Dermis blood vessel endothelial cell (primary cell): ENCODE measurements around the gene GPR63. TPM values are rescaled to one million over a fixed set of nuclear protein-coding genes. Genes with fewer than 3 reads are reported as not detected.
"Not testable (repeated sequence)": the region's sequence is repeated elsewhere in the genome, so short reads cannot be mapped to it uniquely, and the experiment has no call there.

Experiments
- DNase-seq: peaks from one replicate; pipeline ENCODE4 v3.0.0; 2010
- total RNA-seq: library from RNA; depleted of rRNA; stranded (reverse); fragments of >200 nt; gene quantifications from 2 replicates; pipeline ENCODE4 v1.2.3, GENCODE V29; 2014

GPR63 gene, protein sequence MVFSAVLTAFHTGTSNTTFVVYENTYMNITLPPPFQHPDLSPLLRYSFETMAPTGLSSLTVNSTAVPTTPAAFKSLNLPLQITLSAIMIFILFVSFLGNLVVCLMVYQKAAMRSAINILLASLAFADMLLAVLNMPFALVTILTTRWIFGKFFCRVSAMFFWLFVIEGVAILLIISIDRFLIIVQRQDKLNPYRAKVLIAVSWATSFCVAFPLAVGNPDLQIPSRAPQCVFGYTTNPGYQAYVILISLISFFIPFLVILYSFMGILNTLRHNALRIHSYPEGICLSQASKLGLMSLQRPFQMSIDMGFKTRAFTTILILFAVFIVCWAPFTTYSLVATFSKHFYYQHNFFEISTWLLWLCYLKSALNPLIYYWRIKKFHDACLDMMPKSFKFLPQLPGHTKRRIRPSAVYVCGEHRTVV
- under 0.01 and 0.09 TPM in 2 replicates for total RNA-seq

DNA sequence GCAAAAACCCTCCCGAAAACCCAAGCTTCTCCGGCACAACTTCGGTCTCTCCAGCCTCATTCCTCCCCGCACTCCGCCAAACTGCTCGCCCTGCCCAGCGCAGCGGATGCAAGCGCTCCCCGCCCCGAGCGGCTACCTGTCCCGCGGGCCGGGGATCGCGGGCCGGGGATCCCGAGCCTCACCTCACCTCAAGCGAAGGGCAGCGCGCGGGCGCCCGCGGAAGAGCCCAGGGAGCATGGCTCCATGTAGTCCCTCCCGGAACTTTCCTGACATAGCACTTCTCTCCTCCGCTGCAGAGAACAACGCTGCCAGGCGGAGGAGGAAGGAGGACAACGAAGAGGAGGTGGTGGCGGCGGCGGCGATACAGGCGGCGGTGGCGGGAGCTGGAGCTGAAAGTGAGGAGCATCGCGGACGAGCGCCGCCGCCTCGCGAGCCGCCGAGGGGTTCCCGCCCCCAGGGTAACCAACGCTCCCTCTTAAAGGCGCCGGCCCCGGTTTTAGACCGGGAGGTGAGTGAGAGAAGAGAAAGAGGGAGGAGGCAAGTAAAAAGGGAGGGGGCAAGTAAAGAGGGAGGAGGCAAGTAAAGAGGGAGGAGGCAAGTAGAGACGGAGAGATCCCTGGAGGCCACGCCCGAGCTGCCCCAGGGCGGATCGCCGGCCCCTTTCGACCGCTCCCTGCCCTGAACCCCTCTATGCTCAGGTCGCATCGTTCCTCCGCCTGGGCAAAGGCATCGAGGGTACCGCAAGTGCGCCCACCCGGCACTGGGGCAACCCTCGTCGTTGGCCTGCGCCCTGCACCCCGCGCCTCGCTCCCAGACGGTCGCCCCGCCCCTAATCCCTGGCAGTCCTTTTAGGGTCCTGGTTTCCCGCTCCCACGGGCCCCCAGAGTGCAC, at the start of gene GPR63:
Gene GPR63, minus strand, starts transcription at position 397 of the 891 bp plus-strand sequence. CDS start 37,746 bp downstream, outside the sequence.
- DNase-seq = peak; percentile 37

DNA sequence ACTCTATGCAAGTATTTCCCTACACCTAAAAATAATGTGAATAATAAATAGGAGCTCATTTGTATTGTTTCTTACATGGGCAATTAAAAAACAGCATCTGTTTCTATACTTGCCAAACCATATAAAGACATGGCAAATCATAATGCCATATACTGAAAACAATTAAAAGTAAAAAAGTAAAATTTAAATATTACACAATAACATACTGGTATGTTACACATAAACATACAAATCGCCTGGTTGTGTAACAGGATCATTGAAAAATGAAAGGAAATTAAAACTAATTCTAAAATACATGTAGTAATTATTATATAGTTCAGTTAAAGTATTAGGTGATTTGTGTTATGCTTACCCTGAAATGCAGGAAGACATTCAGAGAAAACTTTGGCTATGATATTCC, 49.2 kb upstream of the GPR63 start:
- DNase-seq = no peak

DNA sequence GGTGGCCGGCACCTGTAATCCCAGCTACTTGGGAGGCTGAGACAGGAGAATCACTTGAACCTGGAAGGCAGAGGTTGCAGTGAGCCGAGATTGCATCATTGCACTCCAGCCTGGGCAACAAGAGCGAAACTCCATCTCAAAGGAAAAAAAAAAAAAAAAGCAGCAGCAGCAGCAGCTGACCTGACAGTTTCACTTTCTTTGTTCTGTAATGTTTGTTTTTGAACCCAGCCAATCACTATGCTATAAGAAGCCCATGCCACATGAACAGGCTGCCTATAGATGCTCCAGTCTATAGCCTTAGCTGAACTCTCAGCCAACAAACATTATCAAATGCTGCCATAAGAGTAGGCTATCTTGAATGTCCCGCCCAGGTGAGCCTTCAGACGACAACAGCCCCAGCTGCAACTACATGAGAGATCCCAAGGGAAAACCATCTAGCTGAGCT, 47.9 kb upstream of the GPR63 start:
- DNase-seq = not testable (repeated sequence)

DNA sequence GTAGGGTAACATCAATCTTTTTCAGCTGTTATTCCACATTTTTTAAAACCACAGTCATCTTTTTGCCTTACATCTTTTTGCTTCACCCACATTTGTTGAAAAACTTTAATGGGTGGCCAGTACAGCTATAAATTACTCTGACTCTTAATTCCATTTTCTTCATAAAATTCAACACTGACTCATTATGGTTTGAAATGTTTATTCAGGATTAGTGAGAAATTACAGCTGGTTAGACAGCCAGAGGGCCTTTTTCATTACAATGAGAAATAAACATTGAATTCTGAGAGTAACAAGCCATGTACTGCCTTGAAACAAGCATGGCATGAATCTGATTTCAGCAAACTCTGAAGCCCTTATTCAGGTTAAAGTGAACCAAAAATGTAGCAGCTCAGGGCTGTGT, 40.9 kb upstream of the GPR63 start:
- DNase-seq = no peak

DNA sequence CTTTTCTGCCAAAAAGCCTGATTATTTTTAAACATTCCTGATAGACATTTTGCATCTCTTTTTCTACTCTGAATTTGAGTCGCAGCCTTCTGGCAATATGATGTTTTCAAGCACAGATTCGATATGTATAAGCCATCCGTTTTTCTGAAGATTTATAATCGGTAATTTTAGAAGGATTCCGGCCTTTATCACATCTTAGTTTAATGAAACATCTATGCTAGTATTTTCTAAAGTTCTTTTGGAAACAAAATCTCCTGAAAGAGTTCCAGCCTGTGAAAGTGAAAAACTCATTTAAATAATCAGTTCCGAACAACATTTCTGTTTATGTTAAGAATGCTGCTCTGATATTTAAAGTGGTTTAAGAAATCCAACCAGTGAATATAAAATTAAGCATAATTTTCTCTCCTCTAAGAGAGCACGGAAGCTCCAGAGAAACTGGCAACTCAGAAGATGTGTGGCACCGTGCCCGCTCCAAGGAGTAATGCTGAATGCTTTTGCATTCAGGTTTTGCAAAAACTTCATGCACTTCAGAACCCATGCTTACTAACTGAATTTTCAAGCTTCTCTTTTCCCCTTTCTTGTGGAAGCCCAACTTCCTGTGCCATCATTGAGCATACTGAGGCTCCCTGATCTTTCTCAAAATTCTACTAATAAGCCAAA, 39.7 kb upstream of the GPR63 start:
- DNase-seq = no peak

DNA sequence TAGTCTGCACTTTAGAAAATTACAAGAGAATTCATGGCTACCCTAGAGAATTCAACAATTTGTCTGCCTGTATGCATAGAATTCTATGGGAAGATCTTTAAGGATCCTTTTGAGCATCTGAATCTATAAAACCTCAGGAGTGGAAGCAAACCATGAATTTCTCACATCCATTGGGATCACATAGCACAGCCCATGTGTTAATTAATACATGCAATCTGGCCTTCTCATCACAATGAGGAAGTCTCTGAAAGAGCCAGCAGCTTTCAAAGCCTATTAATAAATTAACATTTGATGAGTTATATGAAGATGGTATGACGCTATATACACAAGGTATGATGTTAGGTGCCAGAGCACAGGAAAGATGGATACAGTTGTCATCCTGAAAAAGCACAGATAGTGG, 35.7 kb upstream of the GPR63 start:
- no peak for DNase-seq

DNA sequence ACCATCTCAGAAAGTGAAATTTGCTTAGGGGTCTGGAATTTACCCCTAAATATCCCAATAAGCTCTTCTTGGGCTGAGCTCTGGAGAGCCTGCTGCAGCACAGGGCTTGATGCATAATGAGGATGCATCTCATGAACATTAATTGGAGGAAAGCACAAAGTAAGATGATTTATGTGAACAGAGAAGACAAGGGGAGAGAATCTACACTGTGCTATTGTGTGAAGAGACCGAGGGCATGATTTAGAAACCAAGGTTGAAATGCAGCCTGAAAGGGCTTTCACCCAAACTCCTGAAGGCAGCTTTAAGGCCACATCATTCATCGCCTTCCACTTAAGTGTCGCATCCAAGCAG, 27.8 kb upstream of the GPR63 start:
- no peak for DNase-seq

DNA sequence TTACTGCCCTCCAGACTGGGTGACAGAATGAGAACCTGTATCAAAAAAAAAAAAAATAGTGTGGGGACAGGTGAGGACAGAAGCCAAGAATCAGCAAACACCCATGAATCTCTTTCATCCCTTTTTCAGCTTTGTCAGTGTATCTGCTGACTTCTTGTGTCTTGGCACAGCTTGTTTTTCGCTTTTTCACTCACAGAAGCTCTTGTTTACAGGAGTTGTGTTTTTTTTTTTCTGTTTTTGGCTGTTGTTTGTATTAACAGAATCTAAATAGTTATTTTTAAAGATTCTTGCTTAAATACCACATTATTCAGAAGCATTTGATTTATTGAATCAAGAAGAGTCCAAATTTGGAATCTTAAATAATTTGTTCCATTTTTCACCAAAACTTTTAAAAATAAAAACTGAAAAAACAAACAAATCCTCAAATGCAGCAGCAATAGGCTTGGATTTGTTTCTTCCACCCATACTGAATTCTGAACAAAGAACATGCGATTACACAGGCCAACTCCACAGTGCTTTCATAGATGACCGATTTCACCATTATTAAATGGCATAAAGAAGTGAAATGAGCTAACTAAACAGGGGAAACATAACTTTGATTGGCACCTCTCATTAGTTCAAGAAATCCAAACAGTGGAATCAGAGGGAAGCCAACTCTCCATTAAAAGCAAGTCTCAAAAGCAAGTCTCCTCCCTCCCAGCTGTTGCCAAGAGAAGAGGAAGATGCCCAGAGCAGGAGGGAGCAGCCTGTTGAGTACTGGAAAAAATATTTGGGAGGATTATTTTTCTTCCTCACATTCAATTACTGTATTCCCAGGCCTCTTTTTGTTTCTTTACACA, 27.2 kb upstream of the GPR63 start:
- no peak for DNase-seq

DNA sequence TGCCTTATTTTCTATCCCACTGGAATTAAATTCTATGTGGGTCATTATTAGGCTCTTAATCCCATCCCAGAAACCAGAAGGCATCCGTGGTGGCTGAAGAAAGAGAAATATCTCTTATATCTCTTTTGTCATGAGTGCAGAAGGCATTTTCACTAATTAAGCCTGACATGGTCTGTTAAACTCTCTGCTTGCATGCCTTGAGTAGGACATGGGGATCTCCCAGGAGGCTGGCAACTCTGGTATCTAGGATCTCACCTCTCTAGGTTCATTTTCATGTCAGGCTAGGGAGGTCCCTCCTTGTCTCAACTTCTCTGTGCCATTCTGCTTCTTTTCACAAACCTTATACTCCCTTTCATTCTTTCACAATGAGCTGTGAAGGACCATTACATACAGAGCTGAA, 25.3 kb upstream of the GPR63 start:
- no peak for DNase-seq

DNA sequence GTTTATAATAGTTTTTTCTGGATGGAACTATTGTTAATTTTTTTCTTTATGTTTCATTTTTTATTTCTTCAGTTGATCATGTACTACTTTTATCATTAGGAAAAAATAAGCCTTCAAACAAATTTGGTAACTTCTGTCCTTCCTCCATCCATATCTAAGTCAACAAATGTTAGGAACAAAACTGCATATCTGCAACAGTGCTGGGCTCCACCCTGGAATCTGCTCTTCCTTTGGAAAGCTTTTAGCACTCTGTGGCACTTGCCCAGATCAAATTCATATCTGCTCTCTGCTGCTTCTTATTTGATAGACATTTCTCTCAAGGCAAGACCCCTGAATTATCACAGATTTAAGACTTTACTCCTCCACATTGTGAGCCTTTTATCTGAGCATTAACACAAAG, 24.3 kb upstream of the GPR63 start:
- no peak for DNase-seq

DNA sequence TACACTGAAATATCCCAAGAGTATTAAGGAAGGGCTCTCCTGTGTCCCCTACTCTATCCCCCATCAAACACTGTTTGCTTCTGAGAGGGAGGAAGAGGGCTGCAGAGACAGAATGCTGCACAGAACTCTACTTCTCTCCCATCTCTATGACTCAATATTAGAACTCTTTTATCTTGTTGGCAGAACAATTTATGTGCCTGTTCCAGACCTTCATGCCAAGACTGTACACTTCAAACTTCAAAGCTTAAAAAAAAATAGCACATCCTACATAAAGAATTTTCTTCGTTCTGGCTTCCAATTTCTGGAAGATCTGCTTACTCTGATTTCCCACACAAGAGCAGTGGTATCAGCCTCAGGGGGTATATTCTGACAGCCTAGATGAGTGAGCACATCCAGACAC, 19.6 kb upstream of the GPR63 start:
- no peak for DNase-seq

DNA sequence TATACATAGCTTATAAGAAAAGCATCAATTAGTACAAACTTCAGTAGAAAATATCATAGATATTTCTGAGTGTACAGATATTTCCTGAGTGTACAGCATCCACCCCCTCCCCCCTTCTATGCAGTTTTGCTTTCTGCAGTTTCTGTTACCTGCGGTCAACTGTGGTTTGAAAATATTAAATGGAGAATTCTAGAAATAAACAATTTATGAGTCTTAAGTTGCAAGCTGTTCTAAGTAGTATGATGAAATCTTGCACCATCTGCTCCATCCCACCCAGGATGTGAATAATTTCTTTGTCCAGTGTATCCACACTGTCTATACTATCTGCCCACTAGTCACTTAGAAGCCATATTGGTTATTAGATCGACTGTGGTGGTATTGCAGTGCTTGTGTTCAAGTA, 15.8 kb upstream of the GPR63 start:
- DNase-seq = no peak

DNA sequence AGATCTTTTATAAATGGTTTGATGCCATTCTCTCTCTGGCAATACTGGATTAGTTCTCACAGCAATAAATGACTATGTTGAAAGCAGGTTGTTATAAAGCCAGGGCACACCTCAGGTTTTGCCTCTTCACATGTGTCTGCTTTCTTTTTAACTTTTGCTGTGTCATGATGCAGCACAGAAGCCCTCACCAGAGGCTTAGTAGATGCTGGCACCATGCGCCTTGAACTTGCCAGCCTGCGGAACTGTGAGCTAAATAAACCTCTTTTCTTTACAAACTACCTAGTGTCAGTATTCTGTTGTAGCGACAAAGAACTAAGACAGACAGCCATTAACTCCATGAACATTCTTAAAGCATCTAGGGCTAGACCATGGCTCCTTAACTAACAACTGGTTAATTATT, 15.3 kb upstream of the GPR63 start:
- DNase-seq = no peak

DNA sequence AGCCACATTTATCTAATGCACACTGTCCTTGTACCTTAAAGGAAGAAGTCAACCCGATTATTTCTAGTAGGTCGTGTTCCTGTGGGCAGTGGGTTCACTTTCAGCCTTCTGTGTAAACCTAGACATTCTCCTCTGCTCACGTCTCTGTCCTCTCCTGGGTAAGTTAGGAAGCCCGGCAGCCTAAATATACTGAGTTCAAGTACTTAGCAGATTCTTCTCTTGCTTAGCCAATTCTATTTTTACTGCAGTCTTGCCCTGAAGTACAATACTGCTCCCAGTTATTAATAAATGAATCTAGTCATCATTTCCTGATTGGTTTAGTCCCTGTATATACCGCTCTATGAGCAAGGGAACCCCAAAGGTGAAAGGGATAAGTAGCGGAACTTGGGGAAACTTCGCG, 14.6 kb upstream of the GPR63 start:
- DNase-seq = no peak

DNA sequence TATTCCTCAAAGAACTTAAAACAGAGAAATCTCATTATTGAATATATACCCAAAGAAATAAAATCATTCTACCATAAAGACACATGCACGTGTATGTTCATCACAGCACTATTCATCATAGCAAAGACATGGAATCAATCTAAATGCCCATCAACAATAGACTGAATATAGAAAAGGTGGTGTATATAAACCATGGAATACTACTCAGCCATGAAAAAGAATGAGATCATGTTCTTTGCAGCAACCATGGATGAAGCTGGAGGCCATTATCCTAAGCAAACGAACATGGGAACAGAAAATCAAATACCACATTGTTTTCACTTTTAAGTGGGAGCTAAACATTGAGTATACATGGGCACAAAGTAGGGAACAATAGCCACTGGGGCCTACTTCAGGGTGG, 12.3 kb upstream of the GPR63 start:
- no peak for DNase-seq

DNA sequence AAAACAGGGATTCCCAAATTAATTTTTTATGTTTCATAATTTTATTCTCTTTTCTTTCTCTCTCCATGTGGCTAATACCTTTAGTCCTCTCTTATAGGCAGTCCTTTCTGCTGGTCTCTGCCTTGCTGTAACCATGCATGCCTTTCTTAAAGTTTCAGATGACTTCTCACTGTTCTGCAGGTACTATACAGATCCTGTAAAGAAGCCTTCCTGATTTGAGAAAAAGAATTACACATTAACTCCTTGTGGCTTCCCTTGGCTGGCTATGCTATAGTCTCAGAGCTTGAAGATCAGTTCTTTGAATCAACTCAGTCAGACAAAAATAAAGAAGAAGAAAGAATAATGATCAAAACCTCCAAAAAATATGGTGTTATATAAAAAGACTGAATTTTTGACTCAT, 7.3 kb upstream of the GPR63 start:
- no peak for DNase-seq

DNA sequence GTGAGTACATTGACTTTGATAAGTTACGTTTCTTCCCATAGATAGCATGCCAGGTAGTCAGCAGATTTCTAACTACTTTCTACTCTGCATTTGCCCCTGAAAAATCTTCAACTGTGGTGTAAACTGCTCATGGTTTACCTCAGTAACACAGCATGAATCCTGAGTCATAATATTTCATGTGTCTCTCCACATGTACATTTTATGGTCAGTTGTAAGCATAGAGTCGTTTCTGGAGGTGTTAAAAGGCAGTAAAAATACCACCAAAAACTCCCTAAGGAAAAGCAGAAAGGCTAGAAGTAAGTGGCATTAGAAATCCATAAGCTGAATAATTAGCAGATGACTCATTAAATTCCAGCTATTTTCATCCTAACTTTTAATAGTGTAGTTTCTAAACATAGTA, 4.1 kb upstream of the GPR63 start:
- DNase-seq = no peak

DNA sequence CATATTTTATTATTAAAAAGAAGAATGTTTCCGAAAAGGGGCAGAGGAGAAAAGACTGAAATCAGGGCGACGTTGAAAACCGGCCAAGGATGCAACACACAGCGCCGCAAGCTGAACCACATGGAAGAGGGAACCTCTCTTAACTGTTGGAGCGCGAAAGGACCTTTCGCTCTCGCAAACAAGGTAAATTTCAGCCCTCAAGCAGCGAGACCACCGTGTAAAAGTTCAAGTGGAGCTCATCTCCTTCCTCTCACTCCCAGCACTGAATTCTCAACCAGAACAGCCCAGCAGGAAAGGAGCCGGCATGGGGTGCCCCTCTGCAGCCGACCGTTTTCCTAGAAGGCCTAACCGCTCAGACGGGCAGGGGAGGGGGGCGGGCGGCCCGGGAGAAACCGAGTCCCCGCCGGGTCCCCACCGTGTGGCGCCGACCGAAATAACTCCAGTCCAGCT, 621 bp downstream of the GPR63 start:
- DNase-seq = peak; percentile 5

DNA sequence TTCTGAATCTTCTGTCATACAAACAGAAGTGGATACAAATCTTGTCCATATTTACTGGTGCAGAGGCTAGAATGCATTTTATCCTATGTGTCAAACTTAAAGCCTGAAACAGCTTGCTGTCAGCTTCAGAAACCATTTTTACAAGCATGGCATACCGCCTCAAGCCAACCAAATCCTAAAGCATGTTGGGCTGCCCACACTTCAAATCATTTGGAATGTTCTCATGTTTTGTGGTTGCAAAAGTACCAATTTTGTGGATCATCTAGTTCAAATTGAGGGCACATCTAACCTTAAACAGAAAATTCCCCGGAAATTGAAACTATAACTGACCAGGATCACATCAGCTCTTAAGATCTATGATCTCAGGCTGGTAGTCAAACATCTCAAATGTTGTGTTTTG, 3.2 kb downstream of the GPR63 start:
- DNase-seq = no peak

DNA sequence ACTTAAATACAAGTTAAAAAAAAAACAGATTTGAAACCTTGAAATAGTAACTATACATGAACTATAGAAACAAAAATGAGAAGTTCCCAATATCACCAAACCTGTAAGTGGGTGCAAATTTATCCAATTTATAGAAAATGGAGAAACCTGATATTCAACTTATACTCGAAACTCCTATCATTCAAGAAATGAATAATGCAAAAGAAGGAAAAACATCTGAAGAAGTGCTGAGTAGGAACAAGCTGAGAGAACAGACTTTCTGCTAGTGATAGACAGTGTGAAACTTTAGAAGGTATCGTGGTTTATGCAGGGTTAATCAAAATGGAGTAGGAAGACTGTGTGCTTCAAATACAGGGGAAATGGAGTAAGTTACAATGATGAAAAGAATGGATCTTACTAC, 4.5 kb downstream of the GPR63 start:
- DNase-seq = no peak

DNA sequence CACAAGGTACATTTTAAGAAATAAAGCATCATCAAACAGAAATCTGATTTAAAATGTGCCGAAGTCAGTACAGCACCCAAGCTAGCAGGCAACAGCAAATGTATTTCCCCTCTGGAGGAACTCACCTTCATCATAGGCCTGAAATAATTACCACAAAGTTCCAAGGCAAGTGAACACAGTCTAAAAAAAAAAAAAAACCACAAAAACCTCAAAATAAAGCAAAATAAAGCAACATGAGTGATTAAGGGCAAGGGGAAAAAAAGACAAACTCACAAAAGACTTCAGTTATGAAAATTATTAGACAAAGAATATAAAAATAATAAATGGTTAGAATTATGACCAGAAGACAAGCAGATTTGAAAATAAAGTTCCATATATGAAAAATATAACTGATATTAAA, 10.4 kb downstream of the GPR63 start:
- DNase-seq = no peak

DNA sequence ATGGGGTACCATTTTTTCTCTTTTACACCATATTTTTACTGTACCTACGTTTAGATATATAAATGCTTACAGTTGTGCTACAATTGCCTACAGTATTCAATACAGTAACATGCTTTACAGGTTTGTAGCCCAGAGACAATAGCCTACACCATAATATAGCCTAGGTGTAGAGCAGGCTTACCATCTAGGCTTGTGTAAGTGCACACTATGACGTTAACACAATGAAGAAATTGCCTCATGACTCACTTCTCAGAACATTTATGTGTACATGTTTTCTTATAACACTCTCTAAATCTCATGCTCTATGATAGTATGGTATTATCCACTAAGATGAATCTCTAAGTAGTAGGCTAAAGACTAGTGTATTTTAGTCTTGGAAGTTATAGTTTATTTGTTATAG, 13.5 kb downstream of the GPR63 start:
- no peak for DNase-seq
